A549 treated with dexamethasone at 1 μM for 4 hours (cell line): ENCODE data around the gene TSPY9. TPM values are rescaled to one million over a fixed set of nuclear protein-coding genes. Genes with fewer than 3 reads are reported as not detected.

Source experiments
- total RNA-seq: library from RNA; stranded (reverse); fragments of 200-300 nt; extraction: Qiagen RNA extraction; gene quantifications from 5 replicates; pipeline ENCODE4 v1.2.3, GENCODE V29; 2022

TSPY9 gene
- total RNA-seq, result not detected in 5 replicates

GRCh38 chrY:9486967-9487366 is at the start of gene TSPY9:
TSS of gene TSPY9 (plus strand) at chrY:9487267. CDS start at chrY:9487313, 46 bp downstream.

GRCh38 chrY:9466655-9467054 is 20.4 kb upstream of the TSPY9 start, which contains the start of gene TSPY1:
TSS of gene TSPY1 (plus strand) at chrY:9466955. CDS start at chrY:9467001, 46 bp downstream.

DNA sequence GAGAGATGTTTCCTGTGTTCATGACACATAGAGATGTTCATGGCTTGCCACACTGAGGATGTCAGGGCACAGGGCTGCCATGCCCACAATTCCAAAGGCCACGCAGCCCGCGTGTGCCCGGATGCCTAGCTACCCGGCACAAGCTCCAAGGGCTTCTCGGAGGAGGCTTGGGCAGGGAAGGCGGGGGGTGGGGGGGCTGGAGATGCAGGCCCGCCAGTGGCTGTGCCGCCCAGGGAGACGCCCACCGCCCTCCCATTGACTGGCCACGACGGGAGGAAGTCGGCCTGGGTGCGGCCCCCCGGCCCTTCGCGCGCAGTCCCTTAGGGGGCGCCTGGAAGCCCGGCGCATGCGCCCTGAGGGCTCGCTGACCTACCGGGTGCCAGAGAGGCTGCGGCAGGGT is 40.5 kb downstream of the TSPY9 start, which contains the start of gene TSPY10:
Gene TSPY10, plus strand, starts transcription at position 301 of the 400 bp plus-strand sequence. Its CDS starts 46 bp downstream, at position 347.

Other genes with a start within 250 kb of the TSPY9 start
- gene TSPY4, start 149.8 kb upstream of the TSPY9 start, total RNA-seq, result not detected in 5 replicates
- gene TSPY8, start 129.5 kb upstream of the TSPY9 start, total RNA-seq, result not detected in 5 replicates
- gene TSPY3, start 88.8 kb upstream of the TSPY9 start, total RNA-seq, result not detected in 5 replicates
- gene TSPY1, start 20.3 kb upstream of the TSPY9 start, total RNA-seq, result not detected in 5 replicates
- not detected in 5 replicates for gene TSPY10, start 40.6 kb downstream of the TSPY9 start, total RNA-seq